ENCODE results near the gene CREG1.
A peak's percentile ranks its signal among the peaks of the same experiment; 100 is the strongest.

CREG1 gene

GRCh38 chr1:167515893-167516321, 37.7 kb downstream of the CREG1 start:
- TF ChIP-seq HOXD13 (CRISPR knock-in tag; IDR thresholded peaks at IDR 0.05; ENCODE audit: borderline replicate concordance) (no peak), WT1 (tag by site-specific recombination; IDR thresholded peaks at IDR 0.05) (no peak), ZNF571 (tag by site-specific recombination; IDR thresholded peaks at IDR 0.05) (no peak), ZNF362 (tag by site-specific recombination; IDR thresholded peaks at IDR 0.05) (no peak), ZNF768 (tag by site-specific recombination; IDR thresholded peaks at IDR 0.05) (peak; percentile 67; the same call in 1 of the 2 replicates)
- ChIA-PET POLR2A (no interaction called here), CTCF (interaction anchor here (1.2 to 2.5 kb wide), 2 partner anchors 19 to 25 kb away, joined by 3 to 10 read pairs; no protein-coding TSS in a partner anchor)
- Histone ChIP-seq H3K9me3 (ENCODE audit: control insufficient read depth, insufficient read depth, low read depth, low read length) (no peaks in the 10 kb centered on the region), H3K36me3 (ENCODE audit: control insufficient read depth in 2 of 2, insufficient read depth in 1 of 2, low read length in 2 of 2) (no peaks in the 10 kb centered on the region), H3K4me3 (ENCODE audit: low read depth, low read length) (no peak overlapping the region), H3K27ac (ENCODE audit: extremely low read depth, low read depth, low read length) (no peak overlapping the region), H3K4me1 (ENCODE audit: control insufficient read depth, insufficient read depth, low read length) (no peaks in the 10 kb centered on the region)

GRCh38 chr1:167515461-167515860, 38.1 kb downstream of the CREG1 start:
- H3K4me3 ChIP-seq (ENCODE audit: low read depth, low read length), result no peak overlapping the region
- no peaks in the 10 kb centered on the region for H3K9me3 ChIP-seq (ENCODE audit: control insufficient read depth, insufficient read depth, low read depth, low read length)
- TF ChIP-seq ZNF48 (tag by site-specific recombination; IDR thresholded peaks at IDR 0.05), result no peak
- TF ChIP-seq BCL6B (tag by site-specific recombination; IDR thresholded peaks at IDR 0.05), result no peak
- no peak for TF ChIP-seq ZNF350 (tag by site-specific recombination; IDR thresholded peaks at IDR 0.05)
- TF ChIP-seq ZNF513 (tag by site-specific recombination; IDR thresholded peaks at IDR 0.05), result no peak
- TF ChIP-seq ZNF23 (tag by site-specific recombination; IDR thresholded peaks at IDR 0.05; ENCODE audit: borderline replicate concordance), result no peak
- no peak for TF ChIP-seq ZNF639 (tag by site-specific recombination; IDR thresholded peaks at IDR 0.05)
- TF ChIP-seq ZNF580 (tag by site-specific recombination; IDR thresholded peaks at IDR 0.05), result no peak
- TF ChIP-seq ZNF37A (tag by site-specific recombination; IDR thresholded peaks at IDR 0.05), result no peak
- TF ChIP-seq ZNF629 (tag by site-specific recombination; IDR thresholded peaks at IDR 0.05), result no peak
- TF ChIP-seq ZNF501 (tag by site-specific recombination; IDR thresholded peaks at IDR 0.05), result no peak
- no peak for TF ChIP-seq ZNF132 (tag by site-specific recombination; IDR thresholded peaks at IDR 0.05; ENCODE audit: borderline replicate concordance)
- TF ChIP-seq ZNF398 (tag by site-specific recombination; IDR thresholded peaks at IDR 0.05), result no peak
- TF ChIP-seq ZNF174 (tag by site-specific recombination; IDR thresholded peaks at IDR 0.05), result no peak
- no peak for TF ChIP-seq ZNF302 (tag by site-specific recombination; IDR thresholded peaks at IDR 0.05; ENCODE audit: low read depth)
- H3K27ac ChIP-seq (ENCODE audit: extremely low read depth, low read depth, low read length), result no peak overlapping the region
- H3K4me1 ChIP-seq (ENCODE audit: control insufficient read depth, insufficient read depth, low read length), result no peaks in the 10 kb centered on the region
- POLR2A ChIA-PET, result no interaction called here
- no peaks in the 10 kb centered on the region for H3K36me3 ChIP-seq (ENCODE audit: control insufficient read depth in 2 of 2, insufficient read depth in 1 of 2, low read length in 2 of 2)
- CTCF ChIA-PET, result interaction anchor here (1.0 to 2.5 kb wide), 2 partner anchors 20 to 25 kb away, joined by 8 to 10 read pairs; no protein-coding TSS in a partner anchor
